ENCODE measurements around the gene KCNQ5.

- TF ChIP-seq CTCF (IDR thresholded peaks at IDR 0.05), result no peak
- TF ChIP-seq EP300 (IDR thresholded peaks at IDR 0.05; ENCODE audit: low read depth), result no peak
- TF ChIP-seq POLR2A (IDR thresholded peaks at IDR 0.05), result no peak
These were observed 167.3 kb downstream of the KCNQ5 start for GRCh38 chr6:72789145-72789544.

All from transverse colon (tissue), 3 donors.